ENCODE results near the gene PLCL2.
A peak's percentile ranks its signal among the peaks of the same experiment; 100 is the strongest.

GRCh38 chr3:16884084-16884747, 539 bp upstream of the PLCL2 start:
- TF ChIP-seq, protein P1, sequence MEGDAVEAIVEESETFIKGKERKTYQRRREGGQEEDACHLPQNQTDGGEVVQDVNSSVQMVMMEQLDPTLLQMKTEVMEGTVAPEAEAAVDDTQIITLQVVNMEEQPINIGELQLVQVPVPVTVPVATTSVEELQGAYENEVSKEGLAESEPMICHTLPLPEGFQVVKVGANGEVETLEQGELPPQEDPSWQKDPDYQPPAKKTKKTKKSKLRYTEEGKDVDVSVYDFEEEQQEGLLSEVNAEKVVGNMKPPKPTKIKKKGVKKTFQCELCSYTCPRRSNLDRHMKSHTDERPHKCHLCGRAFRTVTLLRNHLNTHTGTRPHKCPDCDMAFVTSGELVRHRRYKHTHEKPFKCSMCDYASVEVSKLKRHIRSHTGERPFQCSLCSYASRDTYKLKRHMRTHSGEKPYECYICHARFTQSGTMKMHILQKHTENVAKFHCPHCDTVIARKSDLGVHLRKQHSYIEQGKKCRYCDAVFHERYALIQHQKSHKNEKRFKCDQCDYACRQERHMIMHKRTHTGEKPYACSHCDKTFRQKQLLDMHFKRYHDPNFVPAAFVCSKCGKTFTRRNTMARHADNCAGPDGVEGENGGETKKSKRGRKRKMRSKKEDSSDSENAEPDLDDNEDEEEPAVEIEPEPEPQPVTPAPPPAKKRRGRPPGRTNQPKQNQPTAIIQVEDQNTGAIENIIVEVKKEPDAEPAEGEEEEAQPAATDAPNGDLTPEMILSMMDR (IDR thresholded peaks at IDR 0.05): peak in 2 of 3 experiments; percentile 40 to 56
- no peak for TF ChIP-seq POLR2A (IDR thresholded peaks at IDR 0.05)
- no peak for TF ChIP-seq POLR2AphosphoS5 (IDR thresholded peaks at IDR 0.05; ENCODE audit: insufficient read depth in 1 of 2, low read depth in 1 of 2)

Measured in vagina (tissue), 2 donors.